Stimulated activated CD4-positive, alpha-beta T cell treated with anti-CD3 and anti-CD28 coated beads, Interleukin-2, amount 100 ng/mL, for 24 hours (primary cell): ENCODE data around the gene PNMA1.

Experiments
- DNase-seq, 2 donors: peaks; one replicate each; pipeline ENCODE4 v3.0.0-alpha.2; 2020

PNMA1 gene

GRCh38 chr14:73661872-73662271, 52.3 kb downstream of the PNMA1 start:
- DNase-seq, result no peak
